HCT116 (cell line): ENCODE measurements around the gene CDKN2B-AS1. TPM values are rescaled to one million over a fixed set of nuclear protein-coding genes. Genes with fewer than 3 reads are reported as not detected.

Source experiments
- ATAC-seq: fragments of 200-7000 bp; cut with Tn5 transposase; 2 replicates; pipeline ENCODE4 v1.9.1; 2020; ENCODE audit warnings: mild to moderate bottlenecking, moderate library complexity
- BruUV-seq: library from RNA; stranded (reverse); fragments of 400-500 nt; replicated peaks from 2 replicates; lab custom pipeline; 2021; lab: Mats Ljungman, UMichigan
- CTCF ChIA-PET: fragments of 300-600 bp; sonication (Branson Sonifier 250); formaldehyde crosslinking; loops from one replicate; lab custom pipeline; 2021; ENCODE audit warnings: antibody characterized with exemption; lab: Charles Lee
- POLR2A ChIA-PET: fragments of 300-600, 350-600 bp; sonication (Branson Sonifier 250); formaldehyde crosslinking; loops from one replicate; lab custom pipeline; 2021; ENCODE audit warnings: antibody characterized with exemption; lab: Charles Lee
- RAD21 ChIA-PET, 2 experiments: fragments of 300-600 bp; sonication (Branson Sonifier 250); formaldehyde crosslinking; loops; one replicate each; lab custom pipeline; 2023; ENCODE audit warnings: low total read pairs in 2 of 2; ENCODE audit not compliant: uncharacterized antibody in 2 of 2, unreplicated experiment in 2 of 2, low non-redundant PET in 1 of 2; lab: Charles Lee
- DNase-seq: peaks from one replicate; pipeline ENCODE4 v3.0.0-alpha.2; 2010; ENCODE audit warnings: low read depth, low spot score
- H2AFZ ChIP-seq: fragments of 200-600 bp; shearing (Covaris generic), sonication (generic); 2 replicates; pipeline ENCODE4 v1.6.1; 2017; ENCODE audit warnings: low read depth, mixed run types, mixed read lengths, antibody characterized with exemption, low read length; ENCODE audit not compliant: poor library complexity, severe bottlenecking
- H3K27ac ChIP-seq: 2 replicates; pipeline ENCODE4 v1.5.1; 2012; ENCODE audit warnings: low read depth, low read length
- H3K27me3 ChIP-seq: fragments of 200-600 bp; sonication (generic); 2 replicates; pipeline ENCODE4 v1.6.1; 2016; ENCODE audit warnings: mixed run types, low read length, mixed read lengths; ENCODE audit not compliant: insufficient read depth
- H3K36me3 ChIP-seq, 2 experiments: fragments of 200-500 bp in 1 of 2; fragments of 200-600 bp in 1 of 2; sonication (Bioruptor generic) in 1 of 2; sonication (generic) in 1 of 2; 2 replicates each; pipeline versions ENCODE4 v1.5.1 to v1.6.1; 2014 to 2016; ENCODE audit warnings: low read length in 2 of 2, inconsistent platforms in 1 of 2, mixed read lengths in 1 of 2, mixed run types in 1 of 2; ENCODE audit not compliant: insufficient read depth in 2 of 2, control insufficient read depth in 1 of 2
- H3K4me1 ChIP-seq, 2 experiments: fragments of 200-600 bp in 1 of 2; sonication (generic) in 1 of 2; 2 replicates each; pipeline versions ENCODE4 v1.5.1 to v1.6.1; 2012 to 2017; ENCODE audit warnings: low read length in 2 of 2, inconsistent platforms in 1 of 2, mild to moderate bottlenecking in 1 of 2, mixed read lengths in 1 of 2, mixed run types in 1 of 2, moderate library complexity in 1 of 2; ENCODE audit not compliant: insufficient read depth in 2 of 2, control insufficient read depth in 1 of 2
- H3K4me2 ChIP-seq: fragments of 200-600 bp; sonication (generic); 2 replicates; pipeline ENCODE4 v1.6.1; 2017; ENCODE audit warnings: mixed run types, low read length, mixed read lengths
- H3K4me3 ChIP-seq, 2 experiments: fragments of 200-600 bp in 1 of 2; sonication (generic) in 1 of 2; replicated peaks in 1 of 2; 2 replicates each; pipeline ENCODE4 v1.5.1; 2011 to 2016; ENCODE audit warnings: low read length in 2 of 2, control low read depth in 1 of 2, low read depth in 1 of 2, mild to moderate bottlenecking in 1 of 2, mixed read lengths in 1 of 2, mixed run types in 1 of 2
- H3K79me2 ChIP-seq: fragments of 200-600 bp; sonication (generic); 2 replicates; pipeline ENCODE4 v1.6.1; 2017; ENCODE audit warnings: mild to moderate bottlenecking, mixed run types, low read length, moderate library complexity, mixed read lengths; ENCODE audit not compliant: insufficient read depth
- H3K9ac ChIP-seq: fragments of 200-600 bp; sonication (generic); 2 replicates; pipeline ENCODE4 v1.6.1; 2016; ENCODE audit warnings: low read length, mixed read lengths
- H3K9me2 ChIP-seq: fragments of 200-600 bp; sonication (generic), shearing (Covaris generic); 2 replicates; pipeline ENCODE4 v1.6.1; 2017; ENCODE audit warnings: mixed run types, mild to moderate bottlenecking, moderate library complexity; ENCODE audit not compliant: insufficient read depth
- H3K9me3 ChIP-seq, 2 experiments: fragments of 200-500 bp in 1 of 2; fragments of 200-600 bp in 1 of 2; sonication (Bioruptor generic) in 1 of 2; sonication (generic) in 1 of 2; 2 replicates each; pipeline ENCODE4 v1.6.1; 2014 to 2017; ENCODE audit warnings: low read length in 2 of 2, mixed read lengths in 2 of 2, inconsistent platforms in 1 of 2, low read depth in 1 of 2, mild to moderate bottlenecking in 1 of 2, mixed run types in 1 of 2, moderate library complexity in 1 of 2; ENCODE audit not compliant: control insufficient read depth in 1 of 2, insufficient read depth in 1 of 2
- H4K20me1 ChIP-seq: fragments of 200-600 bp; sonication (generic), shearing (Covaris generic); 2 replicates; pipeline ENCODE4 v1.6.1; 2017; ENCODE audit warnings: mixed run types, mild to moderate bottlenecking, moderate library complexity; ENCODE audit not compliant: insufficient read depth
- CBX3 ChIP-seq: IDR thresholded peaks from 2 replicates; pipeline ENCODE4 v1.6.1; 2012; ENCODE audit warnings: low read depth
- CEBPB ChIP-seq: IDR thresholded peaks from 2 replicates; pipeline ENCODE4 v1.6.1; 2012; ENCODE audit warnings: low read depth
- EGR1 ChIP-seq: IDR thresholded peaks from 2 replicates; pipeline ENCODE4 v1.6.1; 2012; ENCODE audit warnings: low read depth
- ELF1 ChIP-seq: IDR thresholded peaks from 2 replicates; pipeline ENCODE4 v1.6.1; 2012; ENCODE audit warnings: low read depth, borderline replicate concordance
- JUND ChIP-seq: IDR thresholded peaks from 2 replicates; pipeline ENCODE4 v1.6.1; 2012
- POLR2A ChIP-seq: IDR thresholded peaks from 2 replicates; pipeline ENCODE4 v1.7.0; 2011; ENCODE audit warnings: borderline replicate concordance; ENCODE audit not compliant: insufficient read depth, insufficient read length; ENCODE audit errors: extremely low read depth
- RAD21 ChIP-seq: IDR thresholded peaks from 2 replicates; pipeline ENCODE4 v1.6.1; 2012; ENCODE audit warnings: low read depth, mild to moderate bottlenecking
- SIN3A ChIP-seq: IDR thresholded peaks from 2 replicates; pipeline ENCODE4 v1.6.1; 2012; ENCODE audit warnings: low read depth
- SP1 ChIP-seq: IDR thresholded peaks from 2 replicates; pipeline ENCODE4 v1.6.1; 2012; ENCODE audit warnings: low read depth
- SRF ChIP-seq: IDR thresholded peaks from 2 replicates; pipeline ENCODE4 v1.6.1; 2012; ENCODE audit warnings: low read depth
- TCF7L2 ChIP-seq: IDR thresholded peaks from 2 replicates; pipeline ENCODE4 v1.7.0; 2011; ENCODE audit warnings: borderline replicate concordance, inconsistent platforms; ENCODE audit not compliant: insufficient read depth, insufficient read length; ENCODE audit errors: extremely low read depth
- YY1 ChIP-seq: IDR thresholded peaks from 2 replicates; pipeline ENCODE4 v1.6.1; 2011; ENCODE audit warnings: low read length, low read depth, moderate library complexity, mild to moderate bottlenecking; ENCODE audit not compliant: insufficient replicate concordance; ENCODE audit errors: extremely low read depth
- ZFX ChIP-seq: fragments of 450-650 bp; IDR thresholded peaks from 2 replicates; pipeline ENCODE4 v1.6.1; 2017
- intact Hi-C: fragments of 100-400 bp; cut with micrococcal nuclease; formaldehyde crosslinking; loops from 2 replicates; pipeline ENCODE4 v1.10.0; 2022
- total RNA-seq: library from RNA; stranded (reverse); gene quantifications from one replicate; pipeline ENCODE4 v1.2.1, GENCODE V29; 2021; ENCODE audit not compliant: unreplicated experiment
- TF ChIP-seq, protein P1 (sequence below): IDR thresholded peaks from 2 replicates; pipeline ENCODE4 v1.6.1; 2012
- TF ChIP-seq, protein P2 (sequence below): IDR thresholded peaks from 2 replicates; pipeline ENCODE4 v1.6.1; 2011; ENCODE audit warnings: mild to moderate bottlenecking, low read length, moderate library complexity; ENCODE audit not compliant: insufficient replicate concordance; ENCODE audit errors: extremely low read depth
- TF ChIP-seq, protein P3 (sequence below), 3 experiments: fragments of 200-600 bp in 1 of 3; sonication (generic) in 1 of 3; IDR thresholded peaks in 2 of 3; conservative IDR thresholded peaks in 1 of 3; 2 replicates each; pipeline ENCODE4 v1.5.1; 2012 to 2017; ENCODE audit warnings: low read depth in 2 of 3, low read length in 2 of 3, antibody characterized with exemption in 1 of 3, borderline replicate concordance in 1 of 3, control low read depth in 1 of 3, mild to moderate bottlenecking in 1 of 3, mixed read lengths in 1 of 3, mixed run types in 1 of 3, moderate library complexity in 1 of 3; ENCODE audit not compliant: insufficient read depth in 1 of 3
- TF ChIP-seq, protein P4 (sequence below): IDR thresholded peaks from 2 replicates; pipeline ENCODE4 v1.6.1; 2012

Gene CDKN2B-AS1
- total RNA-seq, 1 experiment from 2014 or later, result 1.7 TPM

DNA sequence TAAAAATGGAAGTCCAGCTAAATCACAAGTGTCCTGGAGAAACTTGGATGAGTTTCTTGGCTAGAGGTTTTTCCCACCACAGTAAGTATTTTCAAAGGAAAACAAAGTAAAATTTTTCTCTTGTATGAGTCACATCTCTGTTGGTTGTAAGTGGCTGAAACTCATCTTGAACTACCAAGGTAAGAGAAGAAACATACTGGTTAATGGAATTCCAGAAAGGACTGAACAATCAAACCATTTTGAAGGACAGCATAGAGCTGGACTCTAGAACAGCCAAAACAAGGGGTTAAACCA is 117.3 kb downstream of the CDKN2B-AS1 start:
- RAD21 ChIA-PET, result no interaction called here
- no peak for ATAC-seq

More for the DNA sequence above, 117.3 kb downstream of the CDKN2B-AS1 start:
- Histone ChIP-seq H3K4me2 (no peak overlapping the region), H3K36me3 (no peaks in the 10 kb centered on the region), H3K4me1 (no peaks in the 10 kb centered on the region; a peak in 1 of 4 replicates), H3K9ac (no peak overlapping the region), H3K9me2 (no peaks in the 10 kb centered on the region), H4K20me1 (no peaks in the 10 kb centered on the region), H3K4me3 (no peak overlapping the region), H3K79me2 (no peaks in the 10 kb centered on the region), H3K9me3 (no peaks in the 10 kb centered on the region), H3K27ac (no peak overlapping the region), H3K27me3 (no peaks in the 10 kb centered on the region), H2AFZ (no peak overlapping the region)
- intact Hi-C loops, result no loop called here
- POLR2A ChIA-PET, result no interaction called here
- CTCF ChIA-PET, result no interaction called here
- DNase-seq, result no peak
- no TSS peak for BruUV-seq
- TF ChIP-seq EGR1, result no peak
- no peak for TF ChIP-seq SP1
- TF ChIP-seq, protein P1, sequence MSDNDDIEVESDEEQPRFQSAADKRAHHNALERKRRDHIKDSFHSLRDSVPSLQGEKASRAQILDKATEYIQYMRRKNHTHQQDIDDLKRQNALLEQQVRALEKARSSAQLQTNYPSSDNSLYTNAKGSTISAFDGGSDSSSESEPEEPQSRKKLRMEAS, result no peak
- no peak for TF ChIP-seq SIN3A
- no peak for TF ChIP-seq JUND
- TF ChIP-seq RAD21, result no peak
- no peak for TF ChIP-seq CEBPB
- TF ChIP-seq, protein P2, sequence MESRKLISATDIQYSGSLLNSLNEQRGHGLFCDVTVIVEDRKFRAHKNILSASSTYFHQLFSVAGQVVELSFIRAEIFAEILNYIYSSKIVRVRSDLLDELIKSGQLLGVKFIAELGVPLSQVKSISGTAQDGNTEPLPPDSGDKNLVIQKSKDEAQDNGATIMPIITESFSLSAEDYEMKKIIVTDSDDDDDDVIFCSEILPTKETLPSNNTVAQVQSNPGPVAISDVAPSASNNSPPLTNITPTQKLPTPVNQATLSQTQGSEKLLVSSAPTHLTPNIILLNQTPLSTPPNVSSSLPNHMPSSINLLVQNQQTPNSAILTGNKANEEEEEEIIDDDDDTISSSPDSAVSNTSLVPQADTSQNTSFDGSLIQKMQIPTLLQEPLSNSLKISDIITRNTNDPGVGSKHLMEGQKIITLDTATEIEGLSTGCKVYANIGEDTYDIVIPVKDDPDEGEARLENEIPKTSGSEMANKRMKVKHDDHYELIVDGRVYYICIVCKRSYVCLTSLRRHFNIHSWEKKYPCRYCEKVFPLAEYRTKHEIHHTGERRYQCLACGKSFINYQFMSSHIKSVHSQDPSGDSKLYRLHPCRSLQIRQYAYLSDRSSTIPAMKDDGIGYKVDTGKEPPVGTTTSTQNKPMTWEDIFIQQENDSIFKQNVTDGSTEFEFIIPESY, result no peak
- no peak for TF ChIP-seq TCF7L2
- TF ChIP-seq YY1, result no peak
- TF ChIP-seq ZFX, result no peak
- TF ChIP-seq SRF, result no peak
- TF ChIP-seq ELF1, result no peak
- no peak for TF ChIP-seq CBX3
- no peak for TF ChIP-seq POLR2A
- TF ChIP-seq, protein P3, sequence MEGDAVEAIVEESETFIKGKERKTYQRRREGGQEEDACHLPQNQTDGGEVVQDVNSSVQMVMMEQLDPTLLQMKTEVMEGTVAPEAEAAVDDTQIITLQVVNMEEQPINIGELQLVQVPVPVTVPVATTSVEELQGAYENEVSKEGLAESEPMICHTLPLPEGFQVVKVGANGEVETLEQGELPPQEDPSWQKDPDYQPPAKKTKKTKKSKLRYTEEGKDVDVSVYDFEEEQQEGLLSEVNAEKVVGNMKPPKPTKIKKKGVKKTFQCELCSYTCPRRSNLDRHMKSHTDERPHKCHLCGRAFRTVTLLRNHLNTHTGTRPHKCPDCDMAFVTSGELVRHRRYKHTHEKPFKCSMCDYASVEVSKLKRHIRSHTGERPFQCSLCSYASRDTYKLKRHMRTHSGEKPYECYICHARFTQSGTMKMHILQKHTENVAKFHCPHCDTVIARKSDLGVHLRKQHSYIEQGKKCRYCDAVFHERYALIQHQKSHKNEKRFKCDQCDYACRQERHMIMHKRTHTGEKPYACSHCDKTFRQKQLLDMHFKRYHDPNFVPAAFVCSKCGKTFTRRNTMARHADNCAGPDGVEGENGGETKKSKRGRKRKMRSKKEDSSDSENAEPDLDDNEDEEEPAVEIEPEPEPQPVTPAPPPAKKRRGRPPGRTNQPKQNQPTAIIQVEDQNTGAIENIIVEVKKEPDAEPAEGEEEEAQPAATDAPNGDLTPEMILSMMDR (IDR thresholded peaks at IDR 0.05 in 2 of 3, conservative IDR thresholded peaks at IDR 0.05 in 1 of 3; ENCODE audit: borderline replicate concordance in 1 of 3, insufficient read depth in 1 of 3, low read depth in 2 of 3, low read length in 2 of 3), result no peak
- TF ChIP-seq, protein P4, sequence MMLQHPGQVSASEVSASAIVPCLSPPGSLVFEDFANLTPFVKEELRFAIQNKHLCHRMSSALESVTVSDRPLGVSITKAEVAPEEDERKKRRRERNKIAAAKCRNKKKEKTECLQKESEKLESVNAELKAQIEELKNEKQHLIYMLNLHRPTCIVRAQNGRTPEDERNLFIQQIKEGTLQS, result no peak
